Kidney epithelial cell (primary cell): ENCODE data around the gene SLC16A1. TPM values are rescaled to one million over a fixed set of nuclear protein-coding genes. Genes with fewer than 3 reads are reported as not detected.
"Not testable (repeated sequence)": the region's sequence is repeated elsewhere in the genome, so short reads cannot be mapped to it uniquely, and the experiment has no call there.

Experiments used
- DNase-seq: peaks from one replicate; pipeline ENCODE4 v3.0.0-alpha.2; 2010; ENCODE audit warnings: low read depth
- H3K27me3 ChIP-seq: 2 replicates; pipeline ENCODE4 v1.6.0; 2011; ENCODE audit warnings: low read length; ENCODE audit not compliant: control insufficient read depth, insufficient read depth
- H3K36me3 ChIP-seq: 2 replicates; pipeline ENCODE4 v1.5.1; 2011; ENCODE audit warnings: low read length; ENCODE audit not compliant: control insufficient read depth, insufficient read depth
- H3K4me3 ChIP-seq: 2 replicates; pipeline ENCODE4 v1.5.1; 2011; ENCODE audit warnings: low read depth, mild to moderate bottlenecking, control low read depth, low read length
- CTCF ChIP-seq: IDR thresholded peaks from 2 replicates; pipeline ENCODE4 v1.5.1; 2011; ENCODE audit warnings: mild to moderate bottlenecking, moderate library complexity, low read length, control low read depth, inconsistent platforms; ENCODE audit not compliant: insufficient read depth, poor library complexity, severe bottlenecking
- total RNA-seq: library from RNA; depleted of rRNA; stranded (reverse); fragments of >200 nt; gene quantifications from 2 replicates; pipeline ENCODE4 v1.2.3, GENCODE V29; 2015

SLC16A1 gene
- total RNA-seq, 1 donor from 2014 or later = 93.6 TPM

DNA sequence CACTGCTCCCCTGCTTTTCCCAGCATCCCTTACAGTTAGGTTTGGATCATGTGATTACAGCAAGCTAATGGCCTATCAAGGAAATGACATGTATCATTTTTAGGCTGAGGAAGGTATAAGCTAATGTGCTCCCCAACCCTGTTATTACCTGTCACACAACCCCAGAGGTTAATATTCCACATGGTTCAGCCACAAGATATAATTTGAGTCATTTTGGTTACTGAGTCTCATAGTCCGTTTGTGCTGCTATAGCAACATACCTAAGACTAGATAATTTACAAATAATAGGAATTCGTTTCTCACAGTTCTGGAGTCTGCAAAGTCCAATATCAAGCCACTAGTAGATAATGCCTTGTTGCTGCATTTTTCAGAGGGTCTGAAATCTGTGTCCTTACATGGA, 29.1 kb upstream of the SLC16A1 start:
- no peaks in the 10 kb centered on the region for H3K27me3 ChIP-seq
- TF ChIP-seq CTCF = no peak
- H3K36me3 ChIP-seq = no peaks in the 10 kb centered on the region
- no peak for DNase-seq
- H3K4me3 ChIP-seq = no peak overlapping the region

GRCh38 chr1:112983537-112984131, 27.6 kb upstream of the SLC16A1 start:
- H3K27me3 ChIP-seq = no peaks in the 10 kb centered on the region
- TF ChIP-seq CTCF = no peak
- H3K36me3 ChIP-seq = no peaks in the 10 kb centered on the region
- H3K4me3 ChIP-seq = no peak overlapping the region
- no peak for DNase-seq

GRCh38 chr1:112982853-112983536, 27.0 kb upstream of the SLC16A1 start:
- DNase-seq = no peak
- H3K27me3 ChIP-seq = no peaks in the 10 kb centered on the region
- no peaks in the 10 kb centered on the region for H3K36me3 ChIP-seq
- no peak overlapping the region for H3K4me3 ChIP-seq
- no peak for TF ChIP-seq CTCF

DNA sequence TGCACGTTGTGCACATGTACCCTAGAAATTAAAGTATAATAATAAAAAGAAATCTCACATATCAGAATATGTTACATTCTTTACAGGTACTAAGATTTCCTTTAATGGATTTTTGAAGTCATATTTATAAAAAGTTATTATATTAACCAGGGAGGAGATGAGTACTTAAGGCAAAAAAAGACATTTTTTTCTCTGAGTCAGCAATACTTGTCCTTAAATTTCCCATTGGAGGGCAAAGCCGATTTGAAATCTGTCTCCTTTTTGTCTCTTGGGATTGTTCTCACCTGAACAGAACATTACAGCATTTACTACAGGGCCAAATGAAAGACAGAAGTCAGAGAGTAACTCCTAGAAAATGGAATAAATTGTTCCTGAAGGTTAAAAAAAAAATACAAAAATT, 26.3 kb upstream of the SLC16A1 start:
- Histone ChIP-seq H3K27me3 (no peaks in the 10 kb centered on the region), H3K4me3 (no peak overlapping the region)
- no peak for TF ChIP-seq CTCF

DNA sequence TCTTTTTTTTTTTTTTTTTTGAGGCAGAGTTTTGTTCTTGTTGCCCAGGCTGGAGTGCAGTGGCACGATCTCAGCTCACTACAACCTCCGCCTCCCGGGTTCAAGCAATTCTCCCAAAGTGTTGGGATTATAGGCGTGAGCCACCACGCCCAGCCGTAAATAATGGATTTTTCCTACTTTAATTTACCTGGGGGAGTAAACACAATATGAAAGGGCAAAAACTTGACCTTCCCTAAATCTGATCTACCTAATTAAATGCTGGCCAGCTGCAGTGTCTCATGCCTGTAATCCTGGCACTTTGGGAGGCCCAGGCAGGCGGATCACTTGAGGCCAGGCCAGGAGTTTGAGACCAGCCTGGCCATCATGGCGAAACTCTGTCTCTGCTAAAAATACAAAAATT, 25.8 kb upstream of the SLC16A1 start:
- DNase-seq, H3K4me3 ChIP-seq, H3K36me3 ChIP-seq, H3K27me3 ChIP-seq: not testable (repeated sequence)

More for the DNA sequence above, 26.3 kb upstream of the SLC16A1 start:
- no peaks in the 10 kb centered on the region for H3K36me3 ChIP-seq
- DNase-seq = no peak

DNA sequence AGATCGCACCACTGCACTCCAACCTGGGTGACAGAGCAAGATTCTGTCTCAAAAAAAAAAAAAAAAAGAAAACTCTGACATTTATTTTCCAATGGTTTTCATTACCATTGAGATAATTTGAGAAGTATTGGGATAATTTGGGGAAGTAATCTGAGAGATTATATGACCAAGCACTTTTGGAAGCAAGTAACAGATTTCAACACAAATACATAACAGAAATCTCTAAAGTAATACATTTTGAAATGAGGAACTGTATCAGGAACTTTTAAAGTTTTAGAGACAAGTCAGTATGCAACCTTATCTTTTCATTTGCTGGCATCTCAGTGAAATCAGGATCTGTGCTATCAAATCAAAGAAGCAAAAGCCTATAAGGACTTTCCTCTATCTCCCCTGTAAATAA, 25.4 kb upstream of the SLC16A1 start:
- no peak overlapping the region for H3K4me3 ChIP-seq

More for the DNA sequence above, 25.4 kb upstream of the SLC16A1 start:
- Histone ChIP-seq H3K36me3 (no peaks in the 10 kb centered on the region), H3K27me3 (no peaks in the 10 kb centered on the region)
- no peak for DNase-seq
- no peak for TF ChIP-seq CTCF
